ENCODE measurements around the gene PATE2.

The PATE2 gene

GRCh38 chr11:125778728-125779127 is at the start of gene PATE2:
TSS of gene PATE2 (minus strand) at chr11:125778828. CDS start at chr11:125778773, 55 bp downstream.
- DNase-seq (ENCODE audit: low spot score), result no peak

DNA sequence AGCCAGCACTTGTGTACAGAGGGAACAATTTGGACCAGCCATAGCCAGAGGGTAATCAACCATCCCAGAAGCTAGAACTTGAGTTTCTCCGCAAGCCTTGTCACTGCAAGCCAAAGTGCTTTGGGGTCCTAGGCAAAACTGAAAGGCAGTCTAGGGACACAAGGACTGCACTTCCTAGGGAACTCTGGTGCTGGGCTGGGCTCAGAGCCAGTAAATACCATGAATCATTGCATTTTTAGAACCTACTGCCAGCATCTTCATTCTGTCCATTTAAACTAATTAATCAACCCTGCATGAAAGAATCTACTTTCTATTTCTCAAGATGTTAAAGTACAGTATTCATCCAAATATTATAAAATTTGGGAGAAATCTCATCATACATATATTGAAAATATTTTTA is 29.3 kb upstream of the PATE2 start:
- no peak for DNase-seq (ENCODE audit: low spot score)

- DNase-seq (ENCODE audit: low spot score), result no peak
These were observed 23.8 kb upstream of the PATE2 start for GRCh38 chr11:125802387-125802786.

DNA sequence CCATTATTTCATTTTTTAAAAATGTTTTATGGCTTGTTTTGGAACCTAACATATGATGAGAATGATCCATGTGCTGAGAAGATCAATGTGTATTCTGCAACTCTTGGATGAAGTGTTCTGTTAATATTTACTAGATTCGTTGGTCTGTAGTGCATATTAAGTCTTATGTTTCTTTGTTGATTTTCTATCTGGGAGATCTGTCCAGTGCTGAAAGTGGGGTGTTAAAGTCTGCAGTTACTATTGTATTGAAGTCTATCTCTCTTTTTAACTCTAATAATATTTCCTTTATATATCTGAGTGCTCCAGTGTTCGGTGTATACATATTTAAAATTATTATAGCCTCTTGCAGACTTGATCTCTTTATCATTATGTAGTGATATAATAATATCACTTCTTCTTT is 21.2 kb upstream of the PATE2 start:
- DNase-seq (ENCODE audit: low spot score), result no peak

- no peak for DNase-seq (ENCODE audit: low spot score)
These were observed 19.0 kb upstream of the PATE2 start for GRCh38 chr11:125797641-125798040.

- no peak for DNase-seq (ENCODE audit: low spot score)
These were observed 12.2 kb upstream of the PATE2 start for GRCh38 chr11:125790825-125791224.

DNA sequence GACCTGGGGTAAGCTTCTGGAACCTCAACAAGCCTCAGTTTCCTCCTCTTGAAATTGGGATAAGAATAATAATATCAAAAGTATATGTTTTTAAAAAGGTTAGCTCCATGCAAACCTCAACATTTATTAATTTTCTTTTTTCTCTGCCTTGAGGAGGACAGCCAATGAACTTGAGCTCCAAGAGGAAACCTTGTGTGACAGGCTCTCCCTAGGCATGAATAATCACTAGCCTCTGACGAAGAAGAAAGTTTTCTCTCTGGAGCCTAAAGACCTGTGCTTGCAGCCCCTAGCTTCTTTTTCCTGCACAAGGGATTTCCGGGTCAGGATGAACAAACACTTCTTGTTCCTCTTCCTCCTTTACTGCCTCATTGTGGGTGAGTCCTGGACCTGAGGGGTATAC is 9.2 kb upstream of the PATE2 start, which contains the start of gene PATE3:
Gene PATE3 (plus strand): TSS at position 301 of the 400 bp plus-strand sequence. CDS start 25 bp downstream, at position 326.
- DNase-seq (ENCODE audit: low spot score), result no peak

DNA sequence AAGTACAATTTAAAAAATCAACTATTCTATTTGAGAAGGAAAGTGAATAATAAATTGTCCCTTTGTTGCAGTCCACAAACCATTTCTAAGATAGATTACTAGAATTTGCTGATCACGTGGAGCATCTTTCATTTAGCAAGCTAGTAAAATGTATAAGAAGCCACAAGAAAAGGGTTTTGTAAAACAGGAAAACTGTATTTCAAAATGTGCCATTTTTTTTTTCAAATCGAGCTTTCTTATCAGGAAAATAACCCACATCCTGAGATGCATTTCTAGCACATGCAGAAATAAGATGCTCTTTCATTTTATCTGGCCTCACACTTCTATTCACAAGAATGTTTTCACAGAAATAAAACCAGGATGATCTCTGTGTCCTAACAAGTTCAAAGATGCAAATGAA is 6.0 kb upstream of the PATE2 start:
- DNase-seq (ENCODE audit: low spot score), result no peak

GRCh38 chr11:125777309-125777708 is 1.3 kb downstream of the PATE2 start:
- DNase-seq (ENCODE audit: low spot score), result peak; percentile 28

DNA sequence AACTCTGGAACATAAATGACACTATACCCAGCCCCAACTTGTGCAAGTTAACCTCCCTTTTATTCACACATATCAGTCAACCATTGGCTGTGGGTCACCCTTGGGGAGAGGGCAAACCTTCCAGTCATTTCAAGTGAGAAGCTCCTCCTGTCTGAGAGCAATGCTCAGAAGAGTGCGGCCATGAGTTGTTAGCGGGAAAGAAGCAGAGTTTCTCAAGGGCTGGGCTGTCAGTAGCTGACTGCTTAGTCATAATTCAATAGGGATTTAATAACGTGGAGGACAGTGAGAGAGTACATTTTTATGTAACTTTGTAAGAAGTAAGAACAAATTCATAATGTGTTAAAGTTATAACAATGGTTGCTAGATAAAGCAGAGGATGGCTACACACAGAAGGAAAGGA is 5.1 kb downstream of the PATE2 start:
- no peak for DNase-seq (ENCODE audit: low spot score)

DNA sequence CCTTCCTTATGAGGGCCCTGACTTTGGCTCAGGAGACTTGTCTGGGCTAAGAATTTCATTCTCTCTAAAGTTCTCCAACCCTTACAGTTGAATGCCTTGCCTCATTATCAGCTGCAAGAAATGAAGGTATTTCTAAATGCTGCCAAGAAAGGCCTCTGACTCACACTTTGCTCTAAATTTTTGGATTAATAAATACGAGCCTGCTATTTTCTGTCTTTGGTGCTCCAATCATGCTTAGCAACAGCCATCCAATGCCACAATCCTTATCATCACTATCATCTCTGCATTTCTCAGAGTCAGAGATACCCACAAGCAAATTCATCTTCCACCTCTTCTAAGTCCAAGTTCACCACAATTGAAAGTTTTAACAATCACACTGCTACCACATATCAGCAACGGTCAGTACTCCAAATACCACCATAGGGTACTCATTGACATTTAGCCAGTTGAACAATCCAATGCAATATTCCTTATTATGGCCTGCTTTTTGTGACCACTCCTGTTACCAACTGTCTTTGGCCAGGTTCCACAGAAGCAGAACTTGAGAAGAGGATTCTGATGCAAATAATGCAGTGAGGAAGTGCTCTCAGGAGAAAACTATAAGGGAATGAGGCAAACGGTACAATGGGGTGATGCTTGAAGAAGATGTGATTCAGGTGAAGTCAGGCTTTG is 5.7 kb downstream of the PATE2 start:
- DNase-seq (ENCODE audit: low spot score), result peak; percentile 69

DNA sequence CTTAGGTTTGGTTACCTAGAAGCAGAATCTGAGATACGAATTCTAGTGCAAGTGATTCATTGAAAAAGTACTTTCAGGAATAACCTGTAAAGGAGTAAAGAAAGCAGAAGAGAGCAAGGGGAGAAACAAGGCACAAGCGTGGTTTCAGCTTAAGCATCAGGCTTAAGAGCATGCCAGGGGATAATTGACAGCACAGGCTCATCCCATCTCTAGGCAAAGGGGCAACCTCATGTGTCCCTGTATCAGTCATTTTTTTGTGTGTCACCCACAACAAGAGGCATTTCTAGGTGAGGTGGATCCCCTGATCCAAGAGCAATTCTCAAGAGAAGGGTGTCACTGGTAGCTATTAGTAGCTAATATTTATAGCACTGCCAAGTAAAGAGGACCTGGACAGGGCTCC is 8.0 kb downstream of the PATE2 start:
- no peak for DNase-seq (ENCODE audit: low spot score)

DNA sequence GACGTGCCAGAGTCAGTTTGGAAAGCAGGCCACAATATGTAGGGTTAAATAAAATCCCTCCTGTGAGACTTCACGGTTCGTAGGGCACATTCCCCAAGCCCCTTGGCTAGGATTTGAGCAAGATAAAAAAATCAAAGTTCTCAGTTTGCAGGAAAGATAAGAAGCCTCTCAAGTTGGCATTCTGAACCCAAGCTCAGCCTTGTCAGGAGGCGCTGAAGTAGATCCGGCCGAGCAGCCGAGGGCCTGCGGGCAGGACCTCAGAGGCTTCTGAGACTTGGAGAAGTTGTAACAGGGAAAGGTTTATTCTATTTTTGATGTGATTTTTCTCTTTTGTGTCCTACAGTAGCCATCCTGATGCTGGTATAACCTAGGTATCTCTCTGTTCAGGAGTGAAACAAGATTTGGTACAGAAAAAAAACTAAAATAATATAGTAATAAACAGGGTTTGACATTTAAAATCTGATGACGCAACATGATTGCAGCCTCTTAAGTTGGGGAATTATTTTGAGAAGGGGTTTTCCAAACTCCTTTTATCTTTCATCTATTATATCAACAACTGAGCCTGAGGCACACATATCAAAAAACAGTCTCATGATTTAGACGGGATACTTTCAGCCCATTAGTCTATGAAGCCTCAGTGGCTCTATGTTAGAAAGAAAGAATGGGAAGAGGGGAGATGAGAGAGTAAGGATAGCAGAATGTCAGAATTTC is 10.1 kb downstream of the PATE2 start:
- no peak for DNase-seq (ENCODE audit: low spot score)

GRCh38 chr11:125766251-125766650 is 12.4 kb downstream of the PATE2 start:
- DNase-seq (ENCODE audit: low spot score), result no peak

DNA sequence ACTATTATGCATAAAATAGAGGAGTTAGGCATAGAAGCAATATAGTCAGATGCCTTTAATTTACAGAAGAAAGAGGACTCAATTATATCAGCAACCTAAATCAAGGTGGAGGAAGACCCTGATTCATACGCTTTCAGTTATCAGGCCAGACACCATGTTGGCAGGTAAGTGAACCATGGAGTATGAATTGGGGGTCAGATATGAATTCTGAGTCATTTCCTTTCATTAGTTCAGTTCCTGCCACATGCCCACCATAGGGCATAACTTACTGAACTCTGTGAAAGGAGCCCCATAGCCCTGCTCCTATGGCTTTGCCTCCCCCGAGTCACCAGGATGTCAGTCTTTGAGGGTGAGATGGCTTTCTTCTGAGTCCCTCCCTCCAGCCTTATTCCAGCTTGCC is 15.1 kb downstream of the PATE2 start:
- DNase-seq (ENCODE audit: low spot score), result no peak

DNA sequence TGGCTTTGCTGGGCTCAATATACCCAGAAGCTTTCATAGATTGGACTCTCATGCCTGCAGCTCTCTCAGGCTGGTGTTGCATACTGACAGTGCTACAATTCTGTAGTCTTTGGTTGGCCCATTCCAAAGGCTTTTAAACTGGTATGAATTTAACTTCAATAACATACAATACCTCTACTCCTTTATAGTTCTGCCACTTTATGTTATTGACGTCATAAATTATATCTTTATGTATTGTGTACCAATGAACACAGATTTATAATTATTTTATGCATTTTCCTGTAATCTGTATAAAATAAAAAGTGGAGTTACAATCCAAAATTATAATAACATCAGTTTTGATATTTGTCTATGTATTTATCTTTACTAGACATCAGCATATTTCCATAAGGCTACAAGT is 16.2 kb downstream of the PATE2 start:
- DNase-seq (ENCODE audit: low spot score), result no peak

GRCh38 chr11:125756050-125756449 is 22.6 kb downstream of the PATE2 start:
- DNase-seq (ENCODE audit: low spot score), result no peak

DNA sequence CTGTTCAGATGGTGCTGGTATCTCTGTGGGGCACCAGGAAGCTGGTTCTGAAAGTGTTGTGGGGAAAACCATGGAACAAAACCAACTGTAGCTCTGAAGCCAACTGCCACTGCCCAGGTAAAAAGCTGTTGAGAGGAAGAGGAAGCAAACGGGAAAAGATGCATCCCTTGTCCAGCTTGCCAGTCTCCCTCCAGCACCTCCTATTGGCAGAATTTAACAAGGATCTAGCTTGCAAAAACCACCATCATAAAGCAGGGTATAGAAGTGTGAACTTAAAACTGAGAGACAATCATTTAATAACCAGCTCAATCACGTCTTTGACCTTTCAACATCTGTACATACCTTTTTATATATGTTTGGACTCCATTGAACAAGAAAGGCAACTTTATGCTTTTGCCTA is 28.0 kb downstream of the PATE2 start:
- DNase-seq (ENCODE audit: low spot score), result no peak

DNA sequence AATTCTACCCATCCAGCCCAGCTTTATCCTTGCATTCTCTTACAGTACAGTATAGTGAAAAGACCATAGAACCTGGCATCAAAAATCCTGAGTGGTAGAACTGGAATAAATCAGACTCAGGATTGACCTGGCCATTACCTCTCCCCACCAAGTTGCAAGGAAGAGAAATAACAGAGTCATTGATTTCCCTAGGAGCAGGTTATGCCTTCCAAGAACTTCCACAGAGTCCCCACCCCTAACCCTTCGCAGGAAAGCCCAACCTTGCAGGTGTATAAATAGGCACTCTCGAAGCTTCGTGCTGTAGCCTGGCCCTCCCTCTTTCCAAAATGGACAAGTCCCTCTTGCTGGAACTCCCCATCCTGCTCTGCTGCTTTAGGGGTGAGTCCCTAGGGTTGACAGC is 32.6 kb downstream of the PATE2 start, which contains the start of gene PATE1:
Gene PATE1 (plus strand): TSS at position 301 of the 400 bp plus-strand sequence. CDS start 26 bp downstream, at position 327.
- DNase-seq (ENCODE audit: low spot score), result no peak

DNA sequence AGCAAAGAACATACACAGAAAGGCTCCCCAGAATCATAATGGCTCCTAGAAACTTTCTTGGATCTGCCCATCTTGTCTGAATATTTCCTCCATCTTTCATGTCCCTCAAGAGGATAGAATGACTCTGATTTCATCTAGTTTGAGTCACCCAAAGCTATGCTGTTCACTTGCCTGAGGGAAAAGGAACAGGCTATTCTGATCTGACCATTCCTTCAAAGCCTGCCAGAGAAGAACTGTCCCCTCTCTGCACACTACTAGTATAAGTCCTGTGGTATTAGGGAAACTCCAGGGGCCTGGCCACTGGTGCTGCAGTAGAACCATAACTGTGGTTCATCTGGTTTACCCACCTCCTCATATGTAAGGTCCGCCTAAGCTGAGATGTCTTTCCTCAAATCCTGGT is 34.9 kb downstream of the PATE2 start:
- DNase-seq (ENCODE audit: low spot score), result no peak

GRCh38 chr11:125740617-125741016 is 38.0 kb downstream of the PATE2 start:
- DNase-seq (ENCODE audit: low spot score), result no peak

DNA sequence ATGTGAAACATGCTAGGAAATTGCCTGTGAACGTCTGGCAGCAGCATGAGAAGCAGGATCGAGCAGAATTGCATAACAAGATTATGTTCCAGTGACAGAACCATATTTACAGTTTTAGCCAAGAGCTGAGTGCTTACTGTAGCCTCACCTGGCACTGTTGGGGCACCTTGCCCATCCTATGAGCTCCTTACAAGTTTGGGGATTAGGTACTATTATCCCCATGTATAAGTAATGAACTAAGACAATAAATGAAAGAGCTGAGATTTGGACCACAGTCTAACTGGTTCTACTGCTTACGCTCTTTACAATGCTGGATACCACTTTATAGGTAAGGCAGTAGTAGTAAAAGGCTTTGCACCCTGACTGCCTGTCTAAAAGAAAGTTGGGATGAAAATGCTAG is 49.7 kb downstream of the PATE2 start:
- DNase-seq (ENCODE audit: low spot score), result no peak

Data from AG20443 (cell line).